GM23338 (cell line): ENCODE results near the gene SULT1C2. TPM values are rescaled to one million over a fixed set of nuclear protein-coding genes. Genes with fewer than 3 reads are reported as not detected.

Experiments used
- ATAC-seq: fragments of 200-7000 bp; cut with Tn5 transposase; 3 replicates; pipeline ENCODE4 v1.9.1; 2020
- DNase-seq: peaks from one replicate; pipeline ENCODE4 v3.0.0-alpha.2; 2015; ENCODE audit warnings: low spot score
- H2AFZ ChIP-seq: fragments of 200-600 bp; sonication (generic); 2 replicates; pipeline ENCODE4 v1.8.0; 2016; ENCODE audit warnings: antibody characterized with exemption, mild to moderate bottlenecking, moderate library complexity
- H3F3A ChIP-seq: fragments of 200-600 bp; sonication (generic); replicated peaks from 2 replicates; pipeline ENCODE4 v1.8.0; 2017; ENCODE audit warnings: antibody characterized with exemption, mixed run types, low read depth
- H3K27ac ChIP-seq: fragments of 200-600 bp; sonication (generic); 2 replicates; pipeline ENCODE4 v1.6.1; 2016; ENCODE audit warnings: low read depth
- H3K27me3 ChIP-seq: fragments of 200-600 bp; sonication (generic); 2 replicates; pipeline ENCODE4 v1.8.0; 2016; ENCODE audit warnings: mild to moderate bottlenecking, mixed run types, moderate library complexity; ENCODE audit not compliant: insufficient read depth
- H3K36me3 ChIP-seq: fragments of 200-600 bp; sonication (generic); 2 replicates; pipeline ENCODE4 v1.8.0; 2016; ENCODE audit warnings: mild to moderate bottlenecking; ENCODE audit not compliant: insufficient read depth
- H3K4me1 ChIP-seq: fragments of 200-600 bp; sonication (generic); 2 replicates; pipeline ENCODE4 v1.8.0; 2016; ENCODE audit warnings: mild to moderate bottlenecking, moderate library complexity; ENCODE audit not compliant: insufficient read depth
- H3K4me2 ChIP-seq: fragments of 200-600 bp; sonication (generic); 2 replicates; pipeline ENCODE4 v1.7.1; 2017; ENCODE audit warnings: mixed run types
- H3K4me3 ChIP-seq: fragments of 200-600 bp; sonication (generic); 2 replicates; pipeline ENCODE4 v1.6.1; 2016; ENCODE audit warnings: mixed run types
- H3K79me2 ChIP-seq: fragments of 200-600 bp; sonication (generic); replicated peaks from 2 replicates; pipeline ENCODE4 v1.8.0; 2017; ENCODE audit warnings: mild to moderate bottlenecking; ENCODE audit not compliant: insufficient read depth
- H3K9me2 ChIP-seq: fragments of 200-600 bp; sonication (generic); 2 replicates; pipeline ENCODE4 v1.8.0; 2017; ENCODE audit not compliant: insufficient read depth
- H4K20me1 ChIP-seq: fragments of 200-600 bp; sonication (generic); replicated peaks from 2 replicates; pipeline ENCODE4 v1.8.0; 2017; ENCODE audit warnings: mild to moderate bottlenecking; ENCODE audit not compliant: insufficient read depth
- H3K27ac Mint-ChIP-seq: 2 replicates; pipeline ENCODE4 v1.8.0; 2020; ENCODE audit warnings: inconsistent platforms, mild to moderate bottlenecking, moderate library complexity, mixed read lengths
- H3K27me3 Mint-ChIP-seq: 3 replicates; pipeline ENCODE4 v1.8.0; 2022; ENCODE audit warnings: low read depth, mild to moderate bottlenecking, moderate library complexity, mixed read lengths, inconsistent platforms; ENCODE audit not compliant: insufficient read depth, poor library complexity
- H3K36me3 Mint-ChIP-seq: 3 replicates; pipeline ENCODE4 v1.8.0; 2021; ENCODE audit warnings: low read depth, mild to moderate bottlenecking, inconsistent platforms, moderate library complexity, mixed read lengths
- H3K4me1 Mint-ChIP-seq: 3 replicates; pipeline ENCODE4 v1.8.0; 2020; ENCODE audit warnings: mild to moderate bottlenecking, inconsistent platforms, mixed read lengths
- H3K4me3 Mint-ChIP-seq: 3 replicates; pipeline ENCODE4 v1.8.0; 2021; ENCODE audit warnings: moderate library complexity, mild to moderate bottlenecking, inconsistent platforms, mixed read lengths
- H3K9me3 Mint-ChIP-seq: 3 replicates; pipeline ENCODE4 v1.8.0; 2020; ENCODE audit warnings: moderate library complexity, mild to moderate bottlenecking, inconsistent platforms, mixed read lengths
- CREB1 ChIP-seq: fragments of 250-450 bp; sonication (Bioruptor Pico); IDR thresholded peaks from 2 replicates; pipeline ENCODE4 v1.5.0; 2020; ENCODE audit warnings: low read depth, mild to moderate bottlenecking, moderate library complexity
- CTCF ChIP-seq, 2 experiments: fragments of 200-600 bp in 1 of 2; sonication (generic) in 1 of 2; conservative IDR thresholded peaks; 2 replicates each; pipeline versions ENCODE4 v1.5.1 to v1.6.1; 2016 to 2017; ENCODE audit warnings: antibody characterized with exemption in 2 of 2, low read depth in 2 of 2, mild to moderate bottlenecking in 2 of 2, moderate library complexity in 1 of 2
- EZH2phosphoT487 ChIP-seq: fragments of 200-600 bp; sonication (generic); IDR thresholded peaks from one replicate; pipeline ENCODE4 v1.8.1; 2018; ENCODE audit warnings: antibody characterized with exemption; ENCODE audit not compliant: unreplicated experiment
- JUNB ChIP-seq: IDR thresholded peaks from one replicate; pipeline ENCODE4 v1.6.1; 2016; ENCODE audit warnings: antibody characterized with exemption; ENCODE audit not compliant: unreplicated experiment
- NANOG ChIP-seq: IDR thresholded peaks from 2 replicates; pipeline ENCODE4 v1.6.1; 2016; ENCODE audit warnings: antibody characterized with exemption, borderline replicate concordance
- POLR2AphosphoS5 ChIP-seq: IDR thresholded peaks from 2 replicates; pipeline ENCODE4 v1.6.1; 2016; ENCODE audit warnings: antibody characterized with exemption, low read depth
- STAT1 ChIP-seq: IDR thresholded peaks from one replicate; pipeline ENCODE4 v1.6.1; 2016; ENCODE audit warnings: antibody characterized with exemption; ENCODE audit not compliant: unreplicated experiment
- ZNF331 ChIP-seq: fragments of 250-450 bp; sonication (Bioruptor Pico); IDR thresholded peaks from 2 replicates; pipeline ENCODE4 v1.5.0; 2020; ENCODE audit warnings: low read depth, mild to moderate bottlenecking, moderate library complexity
- polyA plus RNA-seq: library from polyadenylated mRNA; unstranded; fragments of >200 nt; fragmentation: Nextera tagmentation; extraction: Ambion mirVana; gene quantifications from 2 replicates; pipeline ENCODE4 v1.2.1, GENCODE V29; 2016
- total RNA-seq: library from RNA; depleted of rRNA; stranded (reverse); fragments of >200 nt; shearing (Covaris generic); gene quantifications from 2 replicates; pipeline ENCODE4 v1.2.3, GENCODE V29; 2014
- TF ChIP-seq, protein P1 (sequence below): IDR thresholded peaks from one replicate; pipeline ENCODE4 v1.6.1; 2018; ENCODE audit warnings: antibody characterized with exemption; ENCODE audit not compliant: unreplicated experiment
- TF ChIP-seq, protein P2 (sequence below): fragments of 250-450 bp; sonication (Bioruptor Pico); IDR thresholded peaks from 2 replicates; pipeline ENCODE4 v1.5.0; 2020; ENCODE audit warnings: mild to moderate bottlenecking, moderate library complexity
- TF ChIP-seq, protein P3 (sequence below): IDR thresholded peaks from 2 replicates; pipeline ENCODE4 v1.6.1; 2016; ENCODE audit warnings: antibody characterized with exemption

The SULT1C2 gene
- total and polyA plus RNA-seq, 2 experiments from 2014 or later = 0.69 to 1.9 TPM

GRCh38 chr2:108346827-108347226, 58.1 kb downstream of the SULT1C2 start (continued):
- TF ChIP-seq, protein P1, sequence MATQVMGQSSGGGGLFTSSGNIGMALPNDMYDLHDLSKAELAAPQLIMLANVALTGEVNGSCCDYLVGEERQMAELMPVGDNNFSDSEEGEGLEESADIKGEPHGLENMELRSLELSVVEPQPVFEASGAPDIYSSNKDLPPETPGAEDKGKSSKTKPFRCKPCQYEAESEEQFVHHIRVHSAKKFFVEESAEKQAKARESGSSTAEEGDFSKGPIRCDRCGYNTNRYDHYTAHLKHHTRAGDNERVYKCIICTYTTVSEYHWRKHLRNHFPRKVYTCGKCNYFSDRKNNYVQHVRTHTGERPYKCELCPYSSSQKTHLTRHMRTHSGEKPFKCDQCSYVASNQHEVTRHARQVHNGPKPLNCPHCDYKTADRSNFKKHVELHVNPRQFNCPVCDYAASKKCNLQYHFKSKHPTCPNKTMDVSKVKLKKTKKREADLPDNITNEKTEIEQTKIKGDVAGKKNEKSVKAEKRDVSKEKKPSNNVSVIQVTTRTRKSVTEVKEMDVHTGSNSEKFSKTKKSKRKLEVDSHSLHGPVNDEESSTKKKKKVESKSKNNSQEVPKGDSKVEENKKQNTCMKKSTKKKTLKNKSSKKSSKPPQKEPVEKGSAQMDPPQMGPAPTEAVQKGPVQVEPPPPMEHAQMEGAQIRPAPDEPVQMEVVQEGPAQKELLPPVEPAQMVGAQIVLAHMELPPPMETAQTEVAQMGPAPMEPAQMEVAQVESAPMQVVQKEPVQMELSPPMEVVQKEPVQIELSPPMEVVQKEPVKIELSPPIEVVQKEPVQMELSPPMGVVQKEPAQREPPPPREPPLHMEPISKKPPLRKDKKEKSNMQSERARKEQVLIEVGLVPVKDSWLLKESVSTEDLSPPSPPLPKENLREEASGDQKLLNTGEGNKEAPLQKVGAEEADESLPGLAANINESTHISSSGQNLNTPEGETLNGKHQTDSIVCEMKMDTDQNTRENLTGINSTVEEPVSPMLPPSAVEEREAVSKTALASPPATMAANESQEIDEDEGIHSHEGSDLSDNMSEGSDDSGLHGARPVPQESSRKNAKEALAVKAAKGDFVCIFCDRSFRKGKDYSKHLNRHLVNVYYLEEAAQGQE = no peak
- TF ChIP-seq EZH2phosphoT487 (no peak), POLR2AphosphoS5 (no peak), CTCF (conservative IDR thresholded peaks at IDR 0.05; ENCODE audit: low read depth in 2 of 2) (no peak), NANOG (no peak), CREB1 (CRISPR knock-in tag) (no peak), JUNB (no peak), ZNF331 (CRISPR knock-in tag) (no peak)

- Mint-ChIP-seq H3K4me3 (no peak overlapping the region), H3K4me1 (no peaks in the 10 kb centered on the region; the same call in 2 of the 3 replicates), H3K36me3 (no peaks in the 10 kb centered on the region), H3K27ac (no peak overlapping the region), H3K9me3 (no peaks in the 10 kb centered on the region; the same call in 2 of the 3 replicates), H3K27me3 (no peaks in the 10 kb centered on the region)
- H3K4me2 ChIP-seq = no peak overlapping the region
- H3K4me3 ChIP-seq = no peak overlapping the region
- H3K79me2 ChIP-seq = no peaks in the 10 kb centered on the region
- H3K4me1 ChIP-seq = no peaks in the 10 kb centered on the region; the same call in 1 of the 2 replicates
- no peak overlapping the region for H2AFZ ChIP-seq
- H3K36me3 ChIP-seq = no peaks in the 10 kb centered on the region
- peak; percentile 46 for DNase-seq
- H3F3A ChIP-seq = no peaks in the 10 kb centered on the region
- ATAC-seq = peak; percentile 61
- no peak overlapping the region for H3K27ac ChIP-seq
- peaks cover 15% of the 10 kb centered on the region; the same call in 1 of the 2 replicates for H3K9me2 ChIP-seq
- no peaks in the 10 kb centered on the region for H4K20me1 ChIP-seq
- H3K27me3 ChIP-seq = no peaks in the 10 kb centered on the region
- TF ChIP-seq ZNF331 (CRISPR knock-in tag) (no peak), STAT1 (no peak), CREB1 (CRISPR knock-in tag) (no peak), EZH2phosphoT487 (no peak), POLR2AphosphoS5 (no peak), JUNB (no peak)
- TF ChIP-seq, protein P2, sequence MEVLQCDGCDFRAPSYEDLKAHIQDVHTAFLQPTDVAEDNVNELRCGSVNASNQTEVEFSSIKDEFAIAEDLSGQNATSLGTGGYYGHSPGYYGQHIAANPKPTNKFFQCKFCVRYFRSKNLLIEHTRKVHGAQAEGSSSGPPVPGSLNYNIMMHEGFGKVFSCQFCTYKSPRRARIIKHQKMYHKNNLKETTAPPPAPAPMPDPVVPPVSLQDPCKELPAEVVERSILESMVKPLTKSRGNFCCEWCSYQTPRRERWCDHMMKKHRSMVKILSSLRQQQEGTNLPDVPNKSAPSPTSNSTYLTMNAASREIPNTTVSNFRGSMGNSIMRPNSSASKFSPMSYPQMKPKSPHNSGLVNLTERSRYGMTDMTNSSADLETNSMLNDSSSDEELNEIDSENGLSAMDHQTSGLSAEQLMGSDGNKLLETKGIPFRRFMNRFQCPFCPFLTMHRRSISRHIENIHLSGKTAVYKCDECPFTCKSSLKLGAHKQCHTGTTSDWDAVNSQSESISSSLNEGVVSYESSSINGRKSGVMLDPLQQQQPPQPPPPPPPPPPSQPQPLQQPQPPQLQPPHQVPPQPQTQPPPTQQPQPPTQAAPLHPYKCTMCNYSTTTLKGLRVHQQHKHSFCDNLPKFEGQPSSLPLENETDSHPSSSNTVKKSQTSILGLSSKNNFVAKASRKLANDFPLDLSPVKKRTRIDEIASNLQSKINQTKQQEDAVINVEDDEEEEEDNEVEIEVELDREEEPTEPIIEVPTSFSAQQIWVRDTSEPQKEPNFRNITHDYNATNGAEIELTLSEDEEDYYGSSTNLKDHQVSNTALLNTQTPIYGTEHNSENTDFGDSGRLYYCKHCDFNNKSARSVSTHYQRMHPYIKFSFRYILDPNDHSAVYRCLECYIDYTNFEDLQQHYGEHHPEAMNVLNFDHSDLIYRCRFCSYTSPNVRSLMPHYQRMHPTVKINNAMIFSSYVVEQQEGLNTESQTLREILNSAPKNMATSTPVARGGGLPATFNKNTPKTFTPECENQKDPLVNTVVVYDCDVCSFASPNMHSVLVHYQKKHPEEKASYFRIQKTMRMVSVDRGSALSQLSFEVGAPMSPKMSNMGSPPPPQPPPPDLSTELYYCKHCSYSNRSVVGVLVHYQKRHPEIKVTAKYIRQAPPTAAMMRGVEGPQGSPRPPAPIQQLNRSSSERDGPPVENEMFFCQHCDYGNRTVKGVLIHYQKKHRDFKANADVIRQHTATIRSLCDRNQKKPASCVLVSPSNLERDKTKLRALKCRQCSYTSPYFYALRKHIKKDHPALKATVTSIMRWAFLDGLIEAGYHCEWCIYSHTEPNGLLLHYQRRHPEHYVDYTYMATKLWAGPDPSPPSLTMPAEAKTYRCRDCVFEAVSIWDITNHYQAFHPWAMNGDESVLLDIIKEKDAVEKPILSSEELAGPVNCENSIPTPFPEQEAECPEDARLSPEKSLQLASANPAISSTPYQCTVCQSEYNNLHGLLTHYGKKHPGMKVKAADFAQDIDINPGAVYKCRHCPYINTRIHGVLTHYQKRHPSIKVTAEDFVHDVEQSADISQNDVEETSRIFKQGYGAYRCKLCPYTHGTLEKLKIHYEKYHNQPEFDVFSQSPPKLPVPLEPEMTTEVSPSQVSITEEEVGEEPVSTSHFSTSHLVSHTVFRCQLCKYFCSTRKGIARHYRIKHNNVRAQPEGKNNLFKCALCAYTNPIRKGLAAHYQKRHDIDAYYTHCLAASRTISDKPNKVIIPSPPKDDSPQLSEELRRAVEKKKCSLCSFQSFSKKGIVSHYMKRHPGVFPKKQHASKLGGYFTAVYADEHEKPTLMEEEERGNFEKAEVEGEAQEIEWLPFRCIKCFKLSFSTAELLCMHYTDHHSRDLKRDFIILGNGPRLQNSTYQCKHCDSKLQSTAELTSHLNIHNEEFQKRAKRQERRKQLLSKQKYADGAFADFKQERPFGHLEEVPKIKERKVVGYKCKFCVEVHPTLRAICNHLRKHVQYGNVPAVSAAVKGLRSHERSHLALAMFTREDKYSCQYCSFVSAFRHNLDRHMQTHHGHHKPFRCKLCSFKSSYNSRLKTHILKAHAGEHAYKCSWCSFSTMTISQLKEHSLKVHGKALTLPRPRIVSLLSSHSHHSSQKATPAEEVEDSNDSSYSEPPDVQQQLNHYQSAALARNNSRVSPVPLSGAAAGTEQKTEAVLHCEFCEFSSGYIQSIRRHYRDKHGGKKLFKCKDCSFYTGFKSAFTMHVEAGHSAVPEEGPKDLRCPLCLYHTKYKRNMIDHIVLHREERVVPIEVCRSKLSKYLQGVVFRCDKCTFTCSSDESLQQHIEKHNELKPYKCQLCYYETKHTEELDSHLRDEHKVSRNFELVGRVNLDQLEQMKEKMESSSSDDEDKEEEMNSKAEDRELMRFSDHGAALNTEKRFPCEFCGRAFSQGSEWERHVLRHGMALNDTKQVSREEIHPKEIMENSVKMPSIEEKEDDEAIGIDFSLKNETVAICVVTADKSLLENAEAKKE (CRISPR knock-in tag) = no peak
- TF ChIP-seq, protein P3, sequence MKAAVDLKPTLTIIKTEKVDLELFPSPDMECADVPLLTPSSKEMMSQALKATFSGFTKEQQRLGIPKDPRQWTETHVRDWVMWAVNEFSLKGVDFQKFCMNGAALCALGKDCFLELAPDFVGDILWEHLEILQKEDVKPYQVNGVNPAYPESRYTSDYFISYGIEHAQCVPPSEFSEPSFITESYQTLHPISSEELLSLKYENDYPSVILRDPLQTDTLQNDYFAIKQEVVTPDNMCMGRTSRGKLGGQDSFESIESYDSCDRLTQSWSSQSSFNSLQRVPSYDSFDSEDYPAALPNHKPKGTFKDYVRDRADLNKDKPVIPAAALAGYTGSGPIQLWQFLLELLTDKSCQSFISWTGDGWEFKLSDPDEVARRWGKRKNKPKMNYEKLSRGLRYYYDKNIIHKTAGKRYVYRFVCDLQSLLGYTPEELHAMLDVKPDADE = no peak
These were observed 59.1 kb downstream of the SULT1C2 start for GRCh38 chr2:108347786-108348185.
